Measurements from ENCODE around the gene RBPJ.

DNA sequence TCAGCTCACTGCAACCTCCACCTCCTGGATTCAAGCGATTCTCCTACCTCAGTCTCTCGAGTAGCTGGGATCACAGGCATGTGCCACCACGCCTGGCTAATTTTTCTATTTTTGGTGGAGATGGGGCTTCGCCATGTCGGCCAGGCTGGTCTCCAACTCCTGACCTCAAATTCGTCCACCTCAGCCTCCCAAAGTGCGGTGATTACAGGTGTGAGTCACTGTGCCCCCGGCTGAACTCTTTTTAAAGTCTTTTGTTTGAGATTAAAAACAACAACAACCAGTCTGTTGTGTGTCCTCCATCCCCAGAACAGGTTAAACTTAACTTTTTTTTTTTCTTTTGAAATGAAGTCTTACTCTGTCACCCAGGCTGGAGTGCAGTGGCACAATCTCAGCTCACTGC lies 36.3 kb upstream of the RBPJ start:
- TF ChIP-seq, protein P1, sequence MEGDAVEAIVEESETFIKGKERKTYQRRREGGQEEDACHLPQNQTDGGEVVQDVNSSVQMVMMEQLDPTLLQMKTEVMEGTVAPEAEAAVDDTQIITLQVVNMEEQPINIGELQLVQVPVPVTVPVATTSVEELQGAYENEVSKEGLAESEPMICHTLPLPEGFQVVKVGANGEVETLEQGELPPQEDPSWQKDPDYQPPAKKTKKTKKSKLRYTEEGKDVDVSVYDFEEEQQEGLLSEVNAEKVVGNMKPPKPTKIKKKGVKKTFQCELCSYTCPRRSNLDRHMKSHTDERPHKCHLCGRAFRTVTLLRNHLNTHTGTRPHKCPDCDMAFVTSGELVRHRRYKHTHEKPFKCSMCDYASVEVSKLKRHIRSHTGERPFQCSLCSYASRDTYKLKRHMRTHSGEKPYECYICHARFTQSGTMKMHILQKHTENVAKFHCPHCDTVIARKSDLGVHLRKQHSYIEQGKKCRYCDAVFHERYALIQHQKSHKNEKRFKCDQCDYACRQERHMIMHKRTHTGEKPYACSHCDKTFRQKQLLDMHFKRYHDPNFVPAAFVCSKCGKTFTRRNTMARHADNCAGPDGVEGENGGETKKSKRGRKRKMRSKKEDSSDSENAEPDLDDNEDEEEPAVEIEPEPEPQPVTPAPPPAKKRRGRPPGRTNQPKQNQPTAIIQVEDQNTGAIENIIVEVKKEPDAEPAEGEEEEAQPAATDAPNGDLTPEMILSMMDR (conservative IDR thresholded peaks at IDR 0.05), result no peak
- TF ChIP-seq ZFX (IDR thresholded peaks at IDR 0.05), result no peak
